Inflammatory macrophage treated with lipopolysaccharide for 4 hours (primary cell): ENCODE results near the gene EPS15.
A peak's percentile ranks its signal among the peaks of the same experiment; 100 is the strongest.

Experiments used
- DNase-seq: peaks from one replicate; pipeline ENCODE4 v3.0.0-alpha.2; 2020

The EPS15 gene

GRCh38 chr1:51369171-51369570 lies 149.9 kb downstream of the EPS15 start:
- DNase-seq = no peak

GRCh38 chr1:51365774-51366173 lies 153.3 kb downstream of the EPS15 start:
- DNase-seq = no peak

- DNase-seq = no peak
Observed at GRCh38 chr1:51359879-51360278, 159.2 kb downstream of the EPS15 start.

- DNase-seq = no peak
Observed at GRCh38 chr1:51355382-51355781, 163.7 kb downstream of the EPS15 start.

GRCh38 chr1:51354416-51354815 lies 164.7 kb downstream of the EPS15 start:
- no peak for DNase-seq

GRCh38 chr1:51351907-51352306 lies 167.2 kb downstream of the EPS15 start:
- DNase-seq = no peak

- DNase-seq = no peak
Observed at GRCh38 chr1:51349862-51350261, 169.2 kb downstream of the EPS15 start.

GRCh38 chr1:51348147-51348527 lies 170.9 kb downstream of the EPS15 start:
- DNase-seq = no peak

GRCh38 chr1:51347398-51348146 lies 171.5 kb downstream of the EPS15 start:
- no peak for DNase-seq

GRCh38 chr1:51346086-51346942 lies 172.8 kb downstream of the EPS15 start:
- no peak for DNase-seq

GRCh38 chr1:51345300-51345687 lies 173.8 kb downstream of the EPS15 start:
- DNase-seq = no peak

GRCh38 chr1:51344602-51345299 lies 174.3 kb downstream of the EPS15 start:
- no peak for DNase-seq

GRCh38 chr1:51344276-51344601 lies 174.8 kb downstream of the EPS15 start:
- DNase-seq = no peak

- no peak for DNase-seq
Observed at GRCh38 chr1:51343624-51344023, 175.4 kb downstream of the EPS15 start.

- no peak for DNase-seq
Observed at GRCh38 chr1:51342591-51343206, 176.4 kb downstream of the EPS15 start.

GRCh38 chr1:51341876-51342496 lies 177.1 kb downstream of the EPS15 start:
- DNase-seq = no peak

- DNase-seq = no peak
Observed at GRCh38 chr1:51340380-51340779, 178.7 kb downstream of the EPS15 start.

GRCh38 chr1:51336711-51337110 lies 182.4 kb downstream of the EPS15 start:
- DNase-seq = no peak

GRCh38 chr1:51336004-51336403 lies 183.1 kb downstream of the EPS15 start:
- DNase-seq = no peak

GRCh38 chr1:51331206-51332100 lies 187.6 kb downstream of the EPS15 start:
- DNase-seq = peak; percentile 77

GRCh38 chr1:51330331-51331201 lies 188.5 kb downstream of the EPS15 start, which contains the start of gene TTC39A:
TSS of gene TTC39A (minus strand) at chr1:51330562. CDS start at chr1:51330477, 85 bp downstream.
- no peak for DNase-seq
